IPS-15b (cell line): ENCODE data around the gene KRI1.
"Not testable (repeated sequence)": the region's sequence is repeated elsewhere in the genome, so short reads cannot be mapped to it uniquely, and the experiment has no call there.

Source experiments
- H3K27me3 ChIP-seq: one replicate; pipeline ENCODE4 v1.6.1; 2013; ENCODE audit warnings: low read length; ENCODE audit not compliant: control insufficient read depth, insufficient read depth
- H3K36me3 ChIP-seq: one replicate; pipeline ENCODE4 v1.6.1; 2013; ENCODE audit warnings: low read length; ENCODE audit not compliant: control insufficient read depth, insufficient read depth
- H3K4me1 ChIP-seq: one replicate; pipeline ENCODE4 v1.6.1; 2013; ENCODE audit warnings: mild to moderate bottlenecking, low read length; ENCODE audit not compliant: control insufficient read depth, insufficient read depth
- H3K4me3 ChIP-seq: one replicate; pipeline ENCODE4 v1.5.1; 2013; ENCODE audit warnings: low read depth, low read length
- H3K9ac ChIP-seq: one replicate; pipeline ENCODE4 v1.6.1; 2013; ENCODE audit warnings: low read depth, mild to moderate bottlenecking, low read length
- H3K9me3 ChIP-seq: one replicate; pipeline ENCODE4 v1.6.1; 2013; ENCODE audit warnings: mild to moderate bottlenecking, low read length; ENCODE audit not compliant: control insufficient read depth, insufficient read depth

The KRI1 gene

GRCh38 chr19:10554760-10555609 is 10.8 kb downstream of the KRI1 start:
- no peaks in the 10 kb centered on the region for H3K4me1 ChIP-seq
- peaks cover 68% of the 10 kb centered on the region for H3K36me3 ChIP-seq
- no peaks in the 10 kb centered on the region for H3K9me3 ChIP-seq
- H3K4me3 ChIP-seq: no peak overlapping the region
- no peak overlapping the region for H3K9ac ChIP-seq
- no peaks in the 10 kb centered on the region for H3K27me3 ChIP-seq

GRCh38 chr19:10553943-10554381 is 11.8 kb downstream of the KRI1 start:
- Histone ChIP-seq H3K36me3 (peaks cover 58% of the 10 kb centered on the region), H3K9ac (no peak overlapping the region), H3K4me3 (no peak overlapping the region), H3K9me3 (no peaks in the 10 kb centered on the region), H3K4me1 (no peaks in the 10 kb centered on the region), H3K27me3 (no peaks in the 10 kb centered on the region)

GRCh38 chr19:10553087-10553667 is 12.6 kb downstream of the KRI1 start:
- H3K9ac ChIP-seq: no peak overlapping the region
- H3K27me3 ChIP-seq: no peaks in the 10 kb centered on the region
- peaks cover 57% of the 10 kb centered on the region for H3K36me3 ChIP-seq
- H3K4me1 ChIP-seq: no peaks in the 10 kb centered on the region
- H3K9me3 ChIP-seq: no peaks in the 10 kb centered on the region
- no peak overlapping the region for H3K4me3 ChIP-seq

- no peaks in the 10 kb centered on the region for H3K9me3 ChIP-seq
- H3K4me3 ChIP-seq: no peak overlapping the region
- H3K36me3 ChIP-seq: peaks cover 51% of the 10 kb centered on the region
- H3K9ac ChIP-seq: no peak overlapping the region
- H3K27me3 ChIP-seq: no peaks in the 10 kb centered on the region
- no peaks in the 10 kb centered on the region for H3K4me1 ChIP-seq
Observed at GRCh38 chr19:10552510-10553053, 13.2 kb downstream of the KRI1 start.

- H3K36me3 ChIP-seq: peaks cover 51% of the 10 kb centered on the region
- H3K4me1 ChIP-seq: no peaks in the 10 kb centered on the region
- H3K27me3 ChIP-seq: no peaks in the 10 kb centered on the region
- H3K4me3 ChIP-seq: no peak overlapping the region
- no peaks in the 10 kb centered on the region for H3K9me3 ChIP-seq
- no peak overlapping the region for H3K9ac ChIP-seq
Observed at GRCh38 chr19:10551698-10552301, 14.0 kb downstream of the KRI1 start.

GRCh38 chr19:10551006-10551405 is 14.8 kb downstream of the KRI1 start:
- H3K9ac ChIP-seq, H3K4me1 ChIP-seq, H3K4me3 ChIP-seq, H3K27me3 ChIP-seq, H3K9me3 ChIP-seq: not testable (repeated sequence)
- peaks cover 49% of the 10 kb centered on the region for H3K36me3 ChIP-seq

- Histone ChIP-seq H3K4me3 (no peak overlapping the region), H3K9ac (no peak overlapping the region), H3K27me3 (no peaks in the 10 kb centered on the region), H3K4me1 (no peaks in the 10 kb centered on the region), H3K9me3 (no peaks in the 10 kb centered on the region), H3K36me3 (peaks cover 43% of the 10 kb centered on the region)
Observed at GRCh38 chr19:10550336-10550735, 15.5 kb downstream of the KRI1 start.

- no peak overlapping the region for H3K9ac ChIP-seq
- H3K4me3 ChIP-seq: no peak overlapping the region
- H3K27me3 ChIP-seq: no peaks in the 10 kb centered on the region
- no peaks in the 10 kb centered on the region for H3K9me3 ChIP-seq
- H3K4me1 ChIP-seq: no peaks in the 10 kb centered on the region
- peaks cover 42% of the 10 kb centered on the region for H3K36me3 ChIP-seq
Observed at GRCh38 chr19:10549733-10550132, 16.1 kb downstream of the KRI1 start.

GRCh38 chr19:10548746-10549276 is 17.0 kb downstream of the KRI1 start:
- H3K9ac ChIP-seq: no peak overlapping the region
- H3K4me3 ChIP-seq: no peak overlapping the region
- no peaks in the 10 kb centered on the region for H3K9me3 ChIP-seq
- H3K36me3 ChIP-seq: peaks cover 34% of the 10 kb centered on the region
- no peaks in the 10 kb centered on the region for H3K27me3 ChIP-seq
- no peaks in the 10 kb centered on the region for H3K4me1 ChIP-seq

GRCh38 chr19:10546817-10547216 is 19.0 kb downstream of the KRI1 start:
- H3K9me3 ChIP-seq: no peaks in the 10 kb centered on the region
- H3K4me1 ChIP-seq: no peaks in the 10 kb centered on the region
- H3K36me3 ChIP-seq: peaks cover 14% of the 10 kb centered on the region
- H3K9ac ChIP-seq: no peak overlapping the region
- no peak overlapping the region for H3K4me3 ChIP-seq
- no peaks in the 10 kb centered on the region for H3K27me3 ChIP-seq

- no peaks in the 10 kb centered on the region for H3K4me1 ChIP-seq
- H3K9ac ChIP-seq: no peak overlapping the region
- peaks cover 10% of the 10 kb centered on the region for H3K36me3 ChIP-seq
- H3K4me3 ChIP-seq: peak overlapping the region; percentile 83
- H3K27me3 ChIP-seq: no peaks in the 10 kb centered on the region
- H3K9me3 ChIP-seq: no peaks in the 10 kb centered on the region
Observed at GRCh38 chr19:10544753-10545251, 21.0 kb downstream of the KRI1 start.
